Measurements from ENCODE around the gene UNK.

The UNK gene

GRCh38 chr17:75740215-75740614 lies 44.4 kb upstream of the UNK start:
- H3K4me1 ChIP-seq (ENCODE audit: insufficient read depth, low read length, severe bottlenecking): peaks cover 10% of the 10 kb centered on the region
- H3K4me3 ChIP-seq (ENCODE audit: low read depth, low read length, poor library complexity, severe bottlenecking): no peak overlapping the region
- no peak overlapping the region for H3K4me2 ChIP-seq (ENCODE audit: low read length)
- TF ChIP-seq CTCF (IDR thresholded peaks at IDR 0.05; ENCODE audit: low read length): no peak
- TF ChIP-seq EZH2 (IDR thresholded peaks at IDR 0.05; ENCODE audit: borderline replicate concordance, low read length): no peak
- H3K27me3 ChIP-seq (ENCODE audit: insufficient read depth, low read length): peaks cover 5% of the 10 kb centered on the region
- H4K20me1 ChIP-seq (ENCODE audit: insufficient read depth, low read length): no peaks in the 10 kb centered on the region
- H3K9ac ChIP-seq (ENCODE audit: low read length): no peak overlapping the region
- no peaks in the 10 kb centered on the region for H3K79me2 ChIP-seq (ENCODE audit: insufficient read depth, low read length)
- no peaks in the 10 kb centered on the region for H3F3A ChIP-seq (ENCODE audit: insufficient read depth, low read length)
- H3K9me3 ChIP-seq (ENCODE audit: low read length): no peaks in the 10 kb centered on the region
- H3K9me2 ChIP-seq (ENCODE audit: low read depth, low read length): no peaks in the 10 kb centered on the region
- no peaks in the 10 kb centered on the region for H3K36me3 ChIP-seq (ENCODE audit: insufficient read depth, low read length)
- H2AFZ ChIP-seq (ENCODE audit: low read length): no peak overlapping the region
- H3K27ac ChIP-seq (ENCODE audit: low read depth, low read length, poor library complexity, severe bottlenecking): no peak overlapping the region

GRCh38 chr17:75740631-75741077 lies 44.0 kb upstream of the UNK start:
- peaks cover 10% of the 10 kb centered on the region for H3K4me1 ChIP-seq (ENCODE audit: insufficient read depth, low read length, severe bottlenecking)
- H3F3A ChIP-seq (ENCODE audit: insufficient read depth, low read length): no peaks in the 10 kb centered on the region
- no peaks in the 10 kb centered on the region for H3K36me3 ChIP-seq (ENCODE audit: insufficient read depth, low read length)
- H3K27ac ChIP-seq (ENCODE audit: low read depth, low read length, poor library complexity, severe bottlenecking): no peak overlapping the region
- no peaks in the 10 kb centered on the region for H3K9me2 ChIP-seq (ENCODE audit: low read depth, low read length)
- H3K9ac ChIP-seq (ENCODE audit: low read length): no peak overlapping the region
- TF ChIP-seq EZH2 (IDR thresholded peaks at IDR 0.05; ENCODE audit: borderline replicate concordance, low read length): no peak
- TF ChIP-seq CTCF (IDR thresholded peaks at IDR 0.05; ENCODE audit: low read length): no peak
- H2AFZ ChIP-seq (ENCODE audit: low read length): no peak overlapping the region
- H3K9me3 ChIP-seq (ENCODE audit: low read length): no peaks in the 10 kb centered on the region
- H3K79me2 ChIP-seq (ENCODE audit: insufficient read depth, low read length): no peaks in the 10 kb centered on the region
- peaks cover 5% of the 10 kb centered on the region for H3K27me3 ChIP-seq (ENCODE audit: insufficient read depth, low read length)
- no peaks in the 10 kb centered on the region for H4K20me1 ChIP-seq (ENCODE audit: insufficient read depth, low read length)
- H3K4me2 ChIP-seq (ENCODE audit: low read length): no peak overlapping the region
- H3K4me3 ChIP-seq (ENCODE audit: low read depth, low read length, poor library complexity, severe bottlenecking): no peak overlapping the region

GRCh38 chr17:75742337-75742736 lies 42.3 kb upstream of the UNK start:
- peaks cover 10% of the 10 kb centered on the region for H3K4me1 ChIP-seq (ENCODE audit: insufficient read depth, low read length, severe bottlenecking)
- TF ChIP-seq EZH2 (IDR thresholded peaks at IDR 0.05; ENCODE audit: borderline replicate concordance, low read length) (no peak), CTCF (IDR thresholded peaks at IDR 0.05; ENCODE audit: low read length) (no peak)

More at GRCh38 chr17:75742337-75742736, 42.3 kb upstream of the UNK start:
- no peak overlapping the region for H3K27ac ChIP-seq (ENCODE audit: low read depth, low read length, poor library complexity, severe bottlenecking)
- H2AFZ ChIP-seq (ENCODE audit: low read length): no peak overlapping the region
- H3K27me3 ChIP-seq (ENCODE audit: insufficient read depth, low read length): peaks cover 5% of the 10 kb centered on the region
- no peaks in the 10 kb centered on the region for H3K9me2 ChIP-seq (ENCODE audit: low read depth, low read length)
- no peak overlapping the region for H3K4me3 ChIP-seq (ENCODE audit: low read depth, low read length, poor library complexity, severe bottlenecking)
- H3K36me3 ChIP-seq (ENCODE audit: insufficient read depth, low read length): no peaks in the 10 kb centered on the region
- no peaks in the 10 kb centered on the region for H4K20me1 ChIP-seq (ENCODE audit: insufficient read depth, low read length)
- no peak overlapping the region for H3K9ac ChIP-seq (ENCODE audit: low read length)
- H3F3A ChIP-seq (ENCODE audit: insufficient read depth, low read length): no peaks in the 10 kb centered on the region
- H3K79me2 ChIP-seq (ENCODE audit: insufficient read depth, low read length): no peaks in the 10 kb centered on the region
- H3K9me3 ChIP-seq (ENCODE audit: low read length): no peaks in the 10 kb centered on the region
- no peak overlapping the region for H3K4me2 ChIP-seq (ENCODE audit: low read length)

Data from OCI-LY1 (cell line).